ENCODE data around the gene PDIA5. TPM values are rescaled to one million over a fixed set of nuclear protein-coding genes. Genes with fewer than 3 reads are reported as not detected.

PDIA5 gene
- total RNA-seq, 1 donor from 2014 or later: 4.8 TPM

DNA sequence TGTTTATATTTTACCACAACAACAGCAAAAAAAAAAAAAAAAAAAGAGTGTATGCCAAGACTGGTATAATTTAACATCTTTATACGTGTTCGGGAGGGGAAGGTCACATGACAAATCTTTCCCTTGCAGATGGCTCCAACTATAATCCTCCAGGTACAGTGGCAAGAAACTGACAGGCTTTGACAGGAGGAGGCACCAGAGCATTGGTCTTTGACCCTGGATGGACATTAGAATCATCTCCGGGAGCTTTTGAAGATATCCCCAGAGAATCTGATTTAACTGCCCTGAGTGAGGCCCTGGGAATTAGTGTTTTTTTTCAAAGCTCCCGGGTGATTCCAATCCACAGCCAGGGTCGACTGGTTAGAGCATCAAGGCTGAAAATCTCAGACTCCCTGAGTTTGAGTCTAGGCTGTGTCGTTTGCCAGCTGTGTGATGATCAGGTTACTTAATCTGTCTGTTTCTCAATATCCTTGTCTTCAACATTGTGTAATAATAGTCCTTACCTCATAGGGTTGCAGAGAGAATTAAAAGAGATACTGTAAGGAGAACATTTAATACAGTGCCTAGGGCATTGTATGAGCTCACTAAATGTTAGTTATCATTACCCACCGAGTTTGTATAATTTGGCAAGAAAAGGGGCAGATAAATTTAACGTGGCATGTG lies 30.3 kb upstream of the PDIA5 start:
- DNase-seq (no peak), ATAC-seq (peak; percentile 75)
- intact Hi-C loops (cut with micrococcal nuclease): no loop called here

- intact Hi-C loops (cut with micrococcal nuclease): no loop called here
- DNase-seq: no peak
- no peak for ATAC-seq
Observed at GRCh38 chr3:123037015-123037375, 29.8 kb upstream of the PDIA5 start.

GRCh38 chr3:123038751-123039150 lies 28.1 kb upstream of the PDIA5 start:
- no peak for DNase-seq
- ATAC-seq: no peak
- intact Hi-C loops (cut with micrococcal nuclease): no loop called here

DNA sequence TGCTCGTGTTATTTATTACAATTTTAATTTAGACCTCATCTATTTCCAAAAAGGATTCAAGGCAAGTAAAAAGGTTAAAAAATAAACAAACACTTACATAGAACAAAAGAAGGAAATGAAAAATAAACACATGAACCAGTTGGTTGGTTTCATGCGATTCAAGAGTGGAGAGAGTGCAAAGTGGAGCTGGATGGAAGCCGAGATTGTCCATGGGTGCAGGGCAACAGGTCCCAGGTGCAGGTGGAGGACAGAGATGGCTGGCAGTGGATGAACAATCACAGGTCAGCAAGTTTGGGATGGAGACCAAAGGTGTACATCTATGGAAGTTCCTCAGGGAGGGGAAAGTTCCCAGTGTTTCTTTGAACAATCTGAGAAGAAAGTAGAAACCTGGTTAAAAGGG lies 27.6 kb upstream of the PDIA5 start:
- no peak for ATAC-seq
- intact Hi-C loops (cut with micrococcal nuclease): no loop called here

DNA sequence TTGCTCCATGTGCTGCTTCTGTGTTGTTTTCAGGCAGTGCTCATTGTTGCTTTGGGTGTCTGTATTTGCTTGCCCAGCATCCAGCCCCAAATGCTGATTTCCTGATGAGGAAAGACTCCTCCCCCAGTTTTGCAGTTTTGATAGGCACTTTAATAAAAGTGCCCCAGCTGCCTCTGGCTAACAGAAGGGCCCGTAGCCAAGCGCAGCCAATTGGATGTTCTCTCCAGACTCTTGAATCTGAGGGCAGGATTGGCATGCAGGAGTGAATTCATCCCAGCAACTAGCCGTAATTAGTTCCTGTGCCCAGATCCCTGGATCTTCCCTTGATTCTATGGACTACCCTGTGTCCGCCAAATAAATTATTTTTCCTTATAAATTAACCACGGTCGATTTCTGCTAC lies 24.4 kb upstream of the PDIA5 start:
- ATAC-seq (peak; percentile 73), DNase-seq (peak; percentile 49)
- intact Hi-C loops (cut with micrococcal nuclease): no loop called here

More for the DNA sequence above, 27.6 kb upstream of the PDIA5 start:
- no peak for DNase-seq

GRCh38 chr3:123044981-123045763 lies 21.7 kb upstream of the PDIA5 start:
- DNase-seq: no peak
- ATAC-seq: no peak
- intact Hi-C loops (cut with micrococcal nuclease): no loop called here

- ATAC-seq (no peak), DNase-seq (no peak)
- intact Hi-C loops (cut with micrococcal nuclease): no loop called here
Observed at GRCh38 chr3:123046262-123047061, 20.4 kb upstream of the PDIA5 start.

DNA sequence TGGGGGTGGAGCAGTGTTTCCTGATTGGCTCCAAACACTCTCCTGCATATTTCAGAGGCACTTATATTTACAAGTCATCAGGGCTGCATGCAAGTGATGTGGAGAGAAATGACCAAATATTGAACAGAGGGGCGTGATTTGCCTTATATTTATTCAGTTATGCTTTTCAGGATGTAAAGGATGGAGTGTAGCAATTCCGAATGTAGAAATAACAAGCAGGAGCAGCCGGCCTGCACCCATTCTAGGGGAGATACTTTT lies 19.8 kb upstream of the PDIA5 start:
- intact Hi-C loops (cut with micrococcal nuclease): no loop called here
- no peak for ATAC-seq
- no peak for DNase-seq

DNA sequence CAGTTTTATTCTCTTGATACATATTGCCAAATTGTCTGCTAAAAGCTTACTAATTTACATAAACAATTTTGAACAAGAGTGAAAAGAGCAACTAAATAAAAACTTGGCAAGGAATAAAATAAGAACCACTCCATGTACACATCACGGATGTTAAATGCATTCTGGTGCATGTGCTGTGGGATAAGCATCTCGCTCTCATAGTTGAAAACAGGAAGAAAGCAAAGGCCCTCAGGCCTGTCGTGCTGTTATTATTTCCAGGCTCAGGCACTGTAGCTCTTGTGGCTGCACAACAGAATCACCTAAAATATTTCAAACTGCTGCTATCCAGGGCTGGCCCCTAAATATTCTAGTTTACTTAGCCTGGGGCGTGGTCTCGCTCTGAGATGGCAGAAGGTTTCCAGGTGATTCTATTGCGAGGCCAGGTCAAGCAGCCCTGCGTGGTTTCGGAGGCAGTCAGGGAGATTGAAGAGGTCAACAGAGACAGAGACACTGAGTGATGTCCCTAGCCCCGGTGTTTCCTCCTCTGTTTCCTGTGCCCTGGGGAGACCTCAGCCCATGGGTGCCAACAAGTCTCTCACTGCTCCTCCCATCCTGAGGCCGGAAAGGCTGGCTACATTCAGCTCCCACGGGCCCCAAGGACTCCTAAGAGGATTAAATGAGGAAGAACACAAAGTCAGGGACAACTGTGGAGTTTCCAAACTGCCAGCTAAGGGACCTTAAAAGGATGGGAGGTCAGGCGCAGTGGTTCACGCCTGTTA lies 18.2 kb upstream of the PDIA5 start:
- intact Hi-C loops (cut with micrococcal nuclease): no loop called here
- ATAC-seq: peak; percentile 39
- DNase-seq: peak; percentile 30

- intact Hi-C loops (cut with micrococcal nuclease): no loop called here
- no peak for ATAC-seq
- no peak for DNase-seq
Observed at GRCh38 chr3:123050666-123051065, 16.2 kb upstream of the PDIA5 start.

GRCh38 chr3:123053107-123053506 lies 13.7 kb upstream of the PDIA5 start:
- DNase-seq: peak; percentile 38
- ATAC-seq: peak; percentile 84
- intact Hi-C loops (cut with micrococcal nuclease): no loop called here

DNA sequence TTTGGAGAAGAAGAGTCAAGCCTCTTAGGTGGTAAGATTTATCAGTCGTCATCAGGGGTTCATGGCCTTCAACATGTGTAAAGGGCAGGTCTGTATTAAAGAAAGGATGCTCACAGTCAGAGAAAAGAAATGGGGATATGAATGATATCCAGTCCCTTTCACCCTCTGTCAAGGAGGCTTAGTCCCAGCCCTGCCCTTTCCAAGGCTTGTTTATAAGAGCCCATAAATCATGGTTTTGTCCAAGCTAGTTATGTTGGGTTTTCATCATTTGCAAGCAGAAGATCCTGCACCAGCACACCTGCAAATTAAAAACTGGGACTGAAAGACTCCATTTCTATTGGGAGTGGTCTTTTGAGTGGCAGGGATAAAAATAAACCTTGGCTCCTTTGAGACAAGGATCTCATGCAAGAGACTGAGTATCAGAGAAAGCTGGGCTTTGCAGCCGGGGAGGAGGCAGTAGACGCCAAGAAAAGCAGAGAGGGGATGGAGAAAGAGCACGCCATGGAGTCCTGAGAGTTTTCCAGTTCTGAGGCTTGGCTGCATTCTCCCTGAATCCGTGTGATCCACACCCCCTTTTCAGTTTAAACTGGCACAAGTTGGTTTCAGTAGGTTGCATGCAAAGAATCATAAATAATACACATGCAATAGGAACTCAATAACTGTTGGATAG lies 12.6 kb upstream of the PDIA5 start:
- no peak for DNase-seq
- intact Hi-C loops (cut with micrococcal nuclease): no loop called here
- ATAC-seq: peak; percentile 15

- intact Hi-C loops (cut with micrococcal nuclease): no loop called here
- DNase-seq: no peak
- ATAC-seq: no peak
Observed at GRCh38 chr3:123054931-123055330, 11.9 kb upstream of the PDIA5 start.

DNA sequence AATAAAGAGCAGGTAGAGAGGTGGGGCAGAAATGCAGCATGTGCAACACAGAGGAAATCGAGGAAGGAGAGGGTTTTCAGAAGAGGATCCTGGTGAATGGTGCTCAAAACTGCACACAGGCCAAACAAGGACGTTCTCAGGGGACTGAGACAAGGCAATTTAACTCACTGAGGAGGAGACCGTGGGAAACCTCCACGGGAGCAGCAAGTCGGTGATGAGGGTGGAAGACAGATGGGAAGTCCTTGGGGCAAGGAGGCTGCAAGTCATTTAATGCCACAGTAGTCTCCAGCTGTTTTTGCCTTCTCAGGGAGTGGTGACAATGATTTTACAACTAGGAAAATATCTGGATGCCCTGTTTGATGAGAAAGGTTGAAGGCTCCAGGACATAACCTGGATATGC lies 11.5 kb upstream of the PDIA5 start:
- DNase-seq: no peak
- intact Hi-C loops (cut with micrococcal nuclease): no loop called here
- ATAC-seq: no peak

- DNase-seq (no peak), ATAC-seq (no peak)
- intact Hi-C loops (cut with micrococcal nuclease): no loop called here
Observed at GRCh38 chr3:123058505-123058904, 8.3 kb upstream of the PDIA5 start.

GRCh38 chr3:123060054-123060453 lies 6.8 kb upstream of the PDIA5 start:
- intact Hi-C loops (cut with micrococcal nuclease): no loop called here
- DNase-seq: no peak
- no peak for ATAC-seq

- ATAC-seq: no peak
- DNase-seq: no peak
- intact Hi-C loops (cut with micrococcal nuclease): no loop called here
Observed at GRCh38 chr3:123061856-123062255, 5.0 kb upstream of the PDIA5 start.

- DNase-seq: no peak
- ATAC-seq: no peak
- intact Hi-C loops (cut with micrococcal nuclease): no loop called here
Observed at GRCh38 chr3:123063034-123063433, 3.8 kb upstream of the PDIA5 start.

DNA sequence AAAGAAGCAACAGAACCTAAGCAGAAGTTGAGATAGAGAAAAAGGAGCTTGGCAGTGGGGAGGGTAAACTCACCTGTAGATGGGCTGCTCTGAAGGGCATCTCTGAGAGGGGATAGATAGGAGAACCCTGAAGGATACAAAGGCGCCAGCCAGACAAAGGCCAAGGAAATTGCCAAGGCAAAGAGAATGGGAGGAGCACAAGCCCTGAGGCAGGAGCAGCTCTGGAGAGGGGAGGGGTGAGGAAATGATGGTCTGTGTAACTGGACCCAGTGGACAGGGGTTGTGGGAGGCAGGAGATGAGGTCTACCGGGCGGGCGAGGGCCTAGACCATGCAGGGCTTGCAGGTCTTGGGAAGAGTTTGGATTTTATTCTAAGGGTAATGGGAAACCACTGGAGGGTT lies 2.3 kb upstream of the PDIA5 start:
- ATAC-seq: no peak
- DNase-seq: no peak
- intact Hi-C loops (cut with micrococcal nuclease): no loop called here

Measured in left ventricle myocardium superior (tissue), 1 donor.